CD4-positive, alpha-beta T cell treated with Interleukin-21 for 1 hour (primary cell): Measurements from ENCODE around the gene MDFIC.
A peak's percentile ranks its signal among the peaks of the same experiment; 100 is the strongest.
"Not testable (repeated sequence)": the region's sequence is repeated elsewhere in the genome, so short reads cannot be mapped to it uniquely, and the experiment has no call there.

Experiments
- DNase-seq: peaks from one replicate; pipeline ENCODE4 v3.0.0-alpha.2; 2020

The MDFIC gene

GRCh38 chr7:114922026-114922651 lies at the start of gene MDFIC:
MDFIC (plus strand) TSS chr7:114922094; CDS start chr7:114923034, 940 bp downstream.
- DNase-seq, result peak; percentile 55

- DNase-seq, result no peak
These were observed 47.7 kb upstream of the MDFIC start for GRCh38 chr7:114874170-114874569.

- no peak for DNase-seq
These were observed 46.7 kb upstream of the MDFIC start for GRCh38 chr7:114875186-114875585.

GRCh38 chr7:114879554-114879953 lies 42.3 kb upstream of the MDFIC start:
- DNase-seq, result no peak

- no peak for DNase-seq
These were observed 36.1 kb upstream of the MDFIC start for GRCh38 chr7:114885836-114886235.

GRCh38 chr7:114886241-114886640 lies 35.7 kb upstream of the MDFIC start:
- no peak for DNase-seq

- DNase-seq, result not testable (repeated sequence)
These were observed 32.8 kb upstream of the MDFIC start for GRCh38 chr7:114889116-114889515.

GRCh38 chr7:114889646-114890285 lies 32.1 kb upstream of the MDFIC start:
- peak; percentile 3 for DNase-seq

GRCh38 chr7:114890561-114890960 lies 31.3 kb upstream of the MDFIC start:
- DNase-seq, result no peak

- DNase-seq, result no peak
These were observed 21.8 kb upstream of the MDFIC start for GRCh38 chr7:114900127-114900526.

GRCh38 chr7:114901771-114902170 lies 20.1 kb upstream of the MDFIC start:
- DNase-seq, result no peak

GRCh38 chr7:114903131-114903530 lies 18.8 kb upstream of the MDFIC start:
- no peak for DNase-seq

- no peak for DNase-seq
These were observed 11.1 kb upstream of the MDFIC start for GRCh38 chr7:114910787-114911186.

GRCh38 chr7:114911411-114911810 lies 10.5 kb upstream of the MDFIC start:
- DNase-seq, result no peak

GRCh38 chr7:114916261-114916892 lies 5.5 kb upstream of the MDFIC start:
- DNase-seq, result peak; percentile 41

- DNase-seq, result no peak
These were observed 4.6 kb upstream of the MDFIC start for GRCh38 chr7:114917211-114917839.

- DNase-seq, result no peak
These were observed 2.3 kb upstream of the MDFIC start for GRCh38 chr7:114919587-114919986.

GRCh38 chr7:114921631-114922025 lies 266 bp upstream of the MDFIC start:
- peak; percentile 59 for DNase-seq

GRCh38 chr7:114922652-114923402 lies 933 bp downstream of the MDFIC start:
- DNase-seq, result peak; percentile 70

GRCh38 chr7:114923403-114923713 lies 1.5 kb downstream of the MDFIC start:
- DNase-seq, result no peak

GRCh38 chr7:114924038-114924712 lies 2.3 kb downstream of the MDFIC start:
- no peak for DNase-seq

- no peak for DNase-seq
These were observed 3.5 kb downstream of the MDFIC start for GRCh38 chr7:114925434-114925833.

- DNase-seq, result no peak
These were observed 6.2 kb downstream of the MDFIC start for GRCh38 chr7:114928060-114928459.
